ENCODE data around the gene SRPK2.

DNA sequence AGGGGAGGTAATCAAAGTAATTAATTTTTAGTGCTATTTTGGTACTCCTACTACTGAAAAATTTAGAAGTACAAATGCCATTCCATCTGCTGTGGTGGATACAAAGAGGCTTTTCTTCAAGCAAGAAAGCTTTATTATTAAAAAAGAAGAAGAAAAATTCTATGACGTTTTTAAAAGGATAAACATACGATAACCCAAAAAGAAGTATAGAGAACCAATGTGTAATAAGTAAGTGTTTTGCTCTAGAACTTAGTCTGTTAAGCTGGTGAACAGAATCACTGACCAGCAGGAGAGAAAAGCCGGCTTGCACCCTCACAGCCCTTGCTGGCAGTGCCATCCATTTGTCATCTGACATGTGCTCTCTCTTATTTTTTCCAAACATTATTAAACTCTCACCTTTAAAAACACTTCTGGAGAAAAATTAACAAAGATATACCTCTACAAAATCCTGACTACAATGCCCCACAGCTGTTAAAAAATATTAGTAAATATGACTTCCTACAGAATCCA, 81.5 kb downstream of the SRPK2 start:
- TF ChIP-seq, protein P1, sequence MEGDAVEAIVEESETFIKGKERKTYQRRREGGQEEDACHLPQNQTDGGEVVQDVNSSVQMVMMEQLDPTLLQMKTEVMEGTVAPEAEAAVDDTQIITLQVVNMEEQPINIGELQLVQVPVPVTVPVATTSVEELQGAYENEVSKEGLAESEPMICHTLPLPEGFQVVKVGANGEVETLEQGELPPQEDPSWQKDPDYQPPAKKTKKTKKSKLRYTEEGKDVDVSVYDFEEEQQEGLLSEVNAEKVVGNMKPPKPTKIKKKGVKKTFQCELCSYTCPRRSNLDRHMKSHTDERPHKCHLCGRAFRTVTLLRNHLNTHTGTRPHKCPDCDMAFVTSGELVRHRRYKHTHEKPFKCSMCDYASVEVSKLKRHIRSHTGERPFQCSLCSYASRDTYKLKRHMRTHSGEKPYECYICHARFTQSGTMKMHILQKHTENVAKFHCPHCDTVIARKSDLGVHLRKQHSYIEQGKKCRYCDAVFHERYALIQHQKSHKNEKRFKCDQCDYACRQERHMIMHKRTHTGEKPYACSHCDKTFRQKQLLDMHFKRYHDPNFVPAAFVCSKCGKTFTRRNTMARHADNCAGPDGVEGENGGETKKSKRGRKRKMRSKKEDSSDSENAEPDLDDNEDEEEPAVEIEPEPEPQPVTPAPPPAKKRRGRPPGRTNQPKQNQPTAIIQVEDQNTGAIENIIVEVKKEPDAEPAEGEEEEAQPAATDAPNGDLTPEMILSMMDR (IDR thresholded peaks at IDR 0.05), result no peak
- TF ChIP-seq EP300 (IDR thresholded peaks at IDR 0.05) (no peak), POLR2AphosphoS5 (IDR thresholded peaks at IDR 0.05) (no peak)

All from suprapubic skin (tissue), 4 donors.